ENCODE results near the gene ZNF718. TPM values are rescaled to one million over a fixed set of nuclear protein-coding genes. Genes with fewer than 3 reads are reported as not detected.

The ZNF718 gene
- total RNA-seq: 3.0 and 6.0 TPM in 2 replicates

DNA sequence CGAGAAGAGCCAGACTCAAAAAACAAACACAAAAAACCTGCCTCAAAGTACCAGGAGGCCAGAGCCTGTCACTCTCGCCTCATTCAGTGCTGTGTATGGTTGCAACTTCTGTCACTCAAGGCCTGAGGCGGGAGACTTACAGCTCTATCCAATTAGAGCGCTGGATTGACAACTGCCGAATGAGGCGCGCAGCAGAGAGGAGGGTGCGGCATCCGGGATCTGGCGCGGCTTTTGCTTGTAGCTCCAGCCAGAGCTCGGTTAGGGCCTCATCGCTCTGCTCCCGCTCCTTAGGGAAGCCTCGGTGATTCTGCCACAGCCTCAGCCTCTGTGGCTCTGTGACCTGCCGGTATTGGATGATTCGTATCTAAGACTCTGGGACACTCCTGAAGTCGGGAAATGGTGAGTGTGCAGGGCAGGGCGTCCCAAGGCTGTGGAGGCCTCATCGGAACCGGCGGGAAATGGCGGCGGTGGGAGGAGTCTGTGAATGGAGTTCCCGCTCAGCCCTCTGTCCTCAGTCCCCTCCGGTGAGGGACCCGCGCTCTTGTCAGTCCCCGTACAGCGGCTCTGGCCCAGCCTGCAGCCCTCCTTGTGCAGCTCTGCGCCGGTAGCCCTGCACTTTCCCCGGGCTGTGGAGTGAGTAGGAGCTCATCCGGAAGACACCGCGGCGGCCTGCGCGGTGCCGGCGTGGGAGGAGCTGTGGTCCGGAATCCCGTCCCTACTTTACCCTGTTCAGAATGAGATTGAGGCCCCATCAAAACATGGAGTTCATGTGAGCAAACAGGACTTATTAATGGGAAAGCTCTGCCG lies at the start of gene ZNF718:
ZNF718 (plus strand) TSS at position 227 of the 807 bp plus-strand sequence; CDS start at position 397, 170 bp downstream.

Other genes with a start within 250 kb of the ZNF718 start
- 8.3 and 9.8 TPM in 2 replicates for gene ZNF595, start 71.2 kb upstream of the ZNF718 start, total RNA-seq
- 0.30 and 0.32 TPM in 2 replicates for gene ZNF732, start 181.0 kb downstream of the ZNF718 start, total RNA-seq
- 9.5 and 11.9 TPM in 2 replicates for gene ZNF141, start 213.3 kb downstream of the ZNF718 start, total RNA-seq

All from smooth muscle cell of the umbilical artery (primary cell).